GM23248 (cell line): Measurements from ENCODE around the gene MAPK8IP3.

ENCODE experiments used
- EZH2 ChIP-seq: fragments of 200-600 bp; sonication (generic); IDR thresholded peaks from 2 replicates; pipeline ENCODE4 v1.6.1; 2018; ENCODE audit warnings: antibody characterized with exemption, mild to moderate bottlenecking; ENCODE audit not compliant: insufficient read depth, poor library complexity, severe bottlenecking
- EZH2phosphoT487 ChIP-seq: fragments of 200-600 bp; sonication (generic); IDR thresholded peaks from 2 replicates; pipeline ENCODE4 v1.6.1; 2018; ENCODE audit warnings: antibody characterized with exemption, moderate library complexity, mild to moderate bottlenecking, low read depth; ENCODE audit not compliant: insufficient read depth

GRCh38 chr16:1772908-1773702, 67.1 kb downstream of the MAPK8IP3 start, which contains the start of gene MRPS34:
- no peak for TF ChIP-seq EZH2
- TF ChIP-seq EZH2phosphoT487: no peak
